ENCODE results near the gene EARS2.

DNA sequence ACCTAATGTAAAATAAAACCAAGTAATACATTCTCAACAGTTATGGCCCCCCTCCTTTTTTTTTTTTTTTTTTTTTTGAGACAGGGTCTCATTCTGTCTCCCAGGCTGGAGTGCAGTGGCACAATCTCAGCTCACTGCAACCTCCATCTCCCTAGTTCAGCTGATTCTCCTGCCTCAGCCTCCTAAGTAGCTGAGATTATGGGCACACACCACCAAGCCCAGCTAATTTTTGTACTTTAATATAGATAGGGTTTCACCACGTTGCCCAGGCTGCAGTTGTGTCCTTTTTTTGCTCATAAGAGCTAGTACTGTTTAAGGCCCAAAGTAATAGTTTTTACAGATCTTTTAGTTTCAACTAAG, 18.3 kb downstream of the EARS2 start:
- TF ChIP-seq SUZ12 (IDR thresholded peaks at IDR 0.05; ENCODE audit: extremely low read depth, insufficient read depth, insufficient read length) (no peak), YY1 (IDR thresholded peaks at IDR 0.05; ENCODE audit: insufficient read depth, insufficient read length) (no peak), ZNF274 (IDR thresholded peaks at IDR 0.05; ENCODE audit: low read depth, low read length) (no peak)
